Measurements from ENCODE around the gene CD300LG. TPM values are rescaled to one million over a fixed set of nuclear protein-coding genes. Genes with fewer than 3 reads are reported as not detected.

Gene CD300LG
- total and polyA plus RNA-seq, 7 donors: 5.4 to 21.7 (median 10.9) TPM

DNA sequence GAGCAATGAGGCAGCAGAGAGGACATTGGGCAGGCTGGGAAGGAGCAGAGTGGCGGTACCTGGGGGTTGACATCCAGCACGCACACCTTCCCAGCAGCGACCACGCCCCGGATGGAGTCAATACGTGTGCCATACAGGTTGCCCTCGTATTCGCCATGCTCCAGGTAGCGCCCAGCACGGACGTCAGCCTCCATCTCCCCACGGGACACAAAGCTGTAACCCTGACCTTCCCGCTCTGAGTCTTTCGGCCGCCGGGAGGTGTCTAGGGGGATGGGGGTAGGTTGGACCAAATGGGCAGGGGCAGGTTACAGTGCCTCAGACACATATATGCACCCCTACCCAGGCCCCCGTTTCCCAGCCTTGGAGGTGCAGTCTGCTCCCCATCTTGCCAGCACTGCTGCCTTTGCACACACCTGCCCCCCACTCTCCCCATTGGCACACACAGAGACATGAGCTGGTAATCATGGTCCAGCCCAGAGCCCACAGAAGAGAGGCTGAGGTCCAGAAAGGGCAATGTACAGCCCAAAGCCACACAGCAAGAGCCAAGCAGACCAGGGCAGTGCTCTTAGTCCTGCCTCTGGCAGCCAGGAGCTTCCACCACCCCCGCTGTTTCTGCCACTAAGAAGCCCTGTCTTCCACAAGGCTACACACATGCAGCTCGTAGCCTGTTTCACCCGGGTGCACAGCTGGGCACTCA is 32.9 kb downstream of the CD300LG start:
- Histone ChIP-seq H3K36me3 (ENCODE audit: insufficient read depth in 1 of 2, low read depth in 1 of 2) (no peaks in the 10 kb centered on the region), H3K4me1 (peaks cover 11% of the 10 kb centered on the region), H3K27ac (no peak overlapping the region), H3K4me3 (no peak overlapping the region), H3K27me3 (ENCODE audit: insufficient read depth in 3 of 3, low read length in 2 of 3) (no peaks in the 10 kb centered on the region), H3K9me3 (no peaks in the 10 kb centered on the region)
- intact Hi-C loops (cut with DNase I): loop anchor here in 1 of 2 donors (5.0 kb wide), 1 partner anchor 47 kb away; no protein-coding TSS in a partner anchor
- 70 to 76% (median 70%) methylated on average over 20 of the region's 20 CpGs for WGBS, 3 donors
- no peak for TF ChIP-seq CTCF (IDR thresholded peaks at IDR 0.05)
- ATAC-seq: no peak
- no peak for DNase-seq

- intact Hi-C loops (cut with DNase I): loop anchor here in 1 of 2 donors (5.0 kb wide), 1 partner anchor 47 kb away; no protein-coding TSS in a partner anchor
- 69 to 71% (median 70%) methylated on average over 20 of the region's 20 CpGs for WGBS, 3 donors
- Histone ChIP-seq H3K36me3 (ENCODE audit: insufficient read depth in 1 of 2, low read depth in 1 of 2) (no peaks in the 10 kb centered on the region), H3K9me3 (no peaks in the 10 kb centered on the region), H3K27ac (no peak overlapping the region), H3K27me3 (ENCODE audit: insufficient read depth in 3 of 3, low read length in 2 of 3) (no peaks in the 10 kb centered on the region), H3K4me1 (peaks cover 11% of the 10 kb centered on the region), H3K4me3 (no peak overlapping the region)
- peak; percentile 82 to 96 (median 86) for ATAC-seq
- DNase-seq: peak; percentile 59 to 80
- TF ChIP-seq CTCF (IDR thresholded peaks at IDR 0.05): peak; percentile 83
Observed at GRCh38 chr17:43880420-43880991, 33.5 kb downstream of the CD300LG start.

GRCh38 chr17:43881181-43881580 is 34.2 kb downstream of the CD300LG start:
- DNase-seq (no peak), ATAC-seq (no peak)
- no peaks in the 10 kb centered on the region for H3K27me3 ChIP-seq (ENCODE audit: insufficient read depth in 3 of 3, low read length in 2 of 3)
- intact Hi-C loops (cut with DNase I): loop anchor here in 1 of 2 donors (5.0 kb wide), 1 partner anchor 46 kb away; no protein-coding TSS in a partner anchor
- no peak overlapping the region for H3K4me3 ChIP-seq
- no peak for TF ChIP-seq CTCF (IDR thresholded peaks at IDR 0.05)
- H3K27ac ChIP-seq: no peak overlapping the region
- no peaks in the 10 kb centered on the region for H3K9me3 ChIP-seq
- WGBS, 3 donors: 91 to 96% (median 92%) methylated on average over 10 to 12 of the region's 12 CpGs
- peaks cover 11% of the 10 kb centered on the region for H3K4me1 ChIP-seq
- no peaks in the 10 kb centered on the region for H3K36me3 ChIP-seq (ENCODE audit: insufficient read depth in 1 of 2, low read depth in 1 of 2)

- intact Hi-C loops (cut with DNase I): loop anchor here in 1 of 2 donors (5.0 kb wide), 1 partner anchor 45 kb away; no protein-coding TSS in a partner anchor
- H3K36me3 ChIP-seq (ENCODE audit: insufficient read depth in 1 of 2, low read depth in 1 of 2): no peaks in the 10 kb centered on the region
- WGBS, 3 donors: 90 to 93% (median 93%) methylated on average over 24 to 27 of the region's 27 CpGs
- H3K9me3 ChIP-seq: no peaks in the 10 kb centered on the region
- DNase-seq (no peak), ATAC-seq (no peak)
- H3K27ac ChIP-seq: no peak overlapping the region
- TF ChIP-seq CTCF (IDR thresholded peaks at IDR 0.05): no peak
- H3K27me3 ChIP-seq (ENCODE audit: insufficient read depth in 3 of 3, low read length in 2 of 3): no peaks in the 10 kb centered on the region
- no peak overlapping the region for H3K4me3 ChIP-seq
- H3K4me1 ChIP-seq: peaks cover 11% of the 10 kb centered on the region
Observed at GRCh38 chr17:43881758-43882505, 35.0 kb downstream of the CD300LG start.

Measured in psoas muscle (tissue), 8 donors.